ENCODE data around the gene COL13A1.
A peak's percentile ranks its signal among the peaks of the same experiment; 100 is the strongest.

The COL13A1 gene

DNA sequence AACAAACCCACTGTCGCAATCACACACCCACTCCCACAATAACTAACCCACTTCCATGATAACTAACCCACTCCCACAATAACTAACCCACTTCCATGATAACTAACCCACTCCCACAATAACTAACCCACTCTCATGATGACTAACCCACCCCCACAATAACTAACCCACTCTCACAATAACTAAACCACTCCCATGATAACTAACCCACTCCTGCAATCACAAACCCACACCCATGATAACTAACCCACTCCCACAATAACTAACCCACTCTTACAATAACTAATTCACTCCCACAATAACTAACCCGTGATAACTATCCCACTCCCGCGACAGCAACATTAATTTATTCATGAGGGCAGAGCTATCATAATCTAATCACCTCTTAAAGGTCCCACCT lies 105.8 kb downstream of the COL13A1 start:
- H3K9ac ChIP-seq (ENCODE audit: low read length in 2 of 2), result no peak overlapping the region
- H3K27ac ChIP-seq (ENCODE audit: low read length), result no peak overlapping the region
- no peaks in the 10 kb centered on the region for H3K9me3 ChIP-seq (ENCODE audit: control insufficient read depth in 2 of 2, low read length in 2 of 2)
- peaks cover 0 to 2% of the 10 kb centered on the region in 2 donors for H3K36me3 ChIP-seq (ENCODE audit: control insufficient read depth in 2 of 2, insufficient read depth in 2 of 2, low read length in 2 of 2)
- no peaks in the 10 kb centered on the region for H3K27me3 ChIP-seq (ENCODE audit: control insufficient read depth in 1 of 2, insufficient read depth in 2 of 2, low read length in 2 of 2)
- no peak overlapping the region for H3K4me3 ChIP-seq (ENCODE audit: low read length in 2 of 2)
- H3K4me1 ChIP-seq (ENCODE audit: control insufficient read depth, insufficient read depth, low read length), result peaks cover 17% of the 10 kb centered on the region

DNA sequence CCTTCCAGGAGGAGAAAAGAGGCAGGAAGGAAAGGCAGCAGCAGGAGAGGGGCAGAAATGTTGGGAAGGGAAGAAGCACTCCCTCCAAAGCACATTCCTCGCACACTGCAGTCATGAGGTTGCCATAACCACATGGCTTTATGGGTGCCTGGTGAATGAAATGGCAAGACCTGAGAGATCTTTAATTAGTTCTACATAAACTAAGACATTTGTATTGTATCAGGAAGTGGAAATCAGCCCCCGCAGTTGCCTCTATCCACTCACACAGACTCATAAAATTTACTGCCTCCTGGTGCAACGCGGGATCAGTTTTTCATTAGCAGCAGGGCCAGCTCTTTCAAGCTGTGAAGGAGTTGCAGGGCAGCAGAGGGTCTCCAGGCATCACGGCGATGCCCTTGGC lies 106.4 kb downstream of the COL13A1 start:
- Histone ChIP-seq H3K27me3 (ENCODE audit: control insufficient read depth in 1 of 2, insufficient read depth in 2 of 2, low read length in 2 of 2) (no peaks in the 10 kb centered on the region), H3K9me3 (ENCODE audit: control insufficient read depth in 2 of 2, low read length in 2 of 2) (no peaks in the 10 kb centered on the region), H3K4me1 (ENCODE audit: control insufficient read depth, insufficient read depth, low read length) (peaks cover 23% of the 10 kb centered on the region), H3K9ac (ENCODE audit: low read length in 2 of 2) (no peak overlapping the region), H3K36me3 (ENCODE audit: control insufficient read depth in 2 of 2, insufficient read depth in 2 of 2, low read length in 2 of 2) (peaks cover 0 to 2% of the 10 kb centered on the region in 2 donors), H3K4me3 (ENCODE audit: low read length in 2 of 2) (no peak overlapping the region), H3K27ac (ENCODE audit: low read length) (no peak overlapping the region)

DNA sequence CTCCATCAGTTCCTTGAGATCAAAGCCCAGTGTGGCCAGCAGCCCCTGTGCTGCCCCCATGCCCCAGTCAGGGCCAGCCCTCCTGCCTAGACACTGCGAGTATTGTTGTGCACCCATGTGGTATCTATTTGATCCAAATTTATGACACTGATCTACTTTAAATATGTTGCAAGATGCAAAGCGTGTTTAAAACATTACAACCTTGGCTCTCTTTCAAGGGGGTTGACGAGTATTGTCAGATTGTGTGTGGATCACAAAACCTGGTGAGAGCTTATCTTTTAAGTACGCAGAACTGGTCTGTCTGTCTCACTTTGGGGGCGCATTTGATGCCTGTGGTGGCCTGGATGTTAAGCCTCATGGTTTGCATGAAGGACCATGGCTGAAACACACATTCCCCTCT lies 108.9 kb downstream of the COL13A1 start:
- Histone ChIP-seq H3K9ac (ENCODE audit: low read length in 2 of 2) (no peak overlapping the region), H3K9me3 (ENCODE audit: control insufficient read depth in 2 of 2, low read length in 2 of 2) (no peaks in the 10 kb centered on the region), H3K4me1 (ENCODE audit: control insufficient read depth, insufficient read depth, low read length) (peaks cover 28% of the 10 kb centered on the region), H3K36me3 (ENCODE audit: control insufficient read depth in 2 of 2, insufficient read depth in 2 of 2, low read length in 2 of 2) (peaks cover 0 to 2% of the 10 kb centered on the region in 2 donors), H3K4me3 (ENCODE audit: low read length in 2 of 2) (no peak overlapping the region), H3K27ac (ENCODE audit: low read length) (no peak overlapping the region), H3K27me3 (ENCODE audit: control insufficient read depth in 1 of 2, insufficient read depth in 2 of 2, low read length in 2 of 2) (no peaks in the 10 kb centered on the region)

DNA sequence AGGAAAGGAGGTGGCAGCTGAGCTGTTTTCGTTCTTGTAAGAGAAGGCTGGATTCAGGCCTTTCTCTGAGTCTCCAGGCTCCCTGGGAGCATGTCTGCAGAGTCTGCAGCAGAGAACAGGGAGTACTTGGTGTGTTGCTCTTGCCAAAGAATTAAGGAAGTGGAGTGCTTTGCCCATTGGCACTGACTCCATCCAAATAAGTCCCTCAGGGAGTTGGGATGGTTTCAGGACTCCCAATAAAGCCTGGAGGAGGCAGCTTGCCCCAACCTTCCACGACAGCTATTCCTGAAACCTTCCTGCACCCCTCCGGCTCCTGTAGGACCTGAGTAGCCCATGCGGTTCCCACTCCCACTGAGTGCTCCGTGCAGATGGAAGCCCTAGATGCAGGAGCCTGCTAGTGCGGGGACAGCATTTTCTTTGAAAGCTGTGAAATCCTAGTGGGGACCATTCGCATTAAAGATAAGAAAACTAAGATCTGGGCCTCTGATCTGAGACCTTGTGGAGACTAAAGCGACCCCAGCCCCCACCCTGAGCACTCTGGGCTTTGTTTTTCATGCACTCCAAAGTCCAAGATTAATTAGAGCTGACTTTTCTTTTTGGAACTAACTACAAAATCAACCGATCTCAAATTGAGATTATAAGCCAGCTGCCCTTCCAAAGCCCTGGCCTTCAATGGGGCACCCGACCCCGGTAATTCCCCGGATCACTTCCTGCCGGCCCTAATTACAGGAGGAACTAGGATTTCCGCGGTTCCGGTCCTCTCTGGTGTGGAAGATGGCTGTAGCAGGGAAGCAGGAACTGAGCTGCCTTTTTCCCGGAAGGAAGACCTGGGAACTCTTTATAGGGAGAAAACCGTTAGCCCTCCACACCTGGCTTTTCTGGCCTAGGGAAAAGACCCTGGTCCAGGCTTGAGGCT lies 110.2 kb downstream of the COL13A1 start:
- Histone ChIP-seq H3K27me3 (ENCODE audit: control insufficient read depth in 1 of 2, insufficient read depth in 2 of 2, low read length in 2 of 2) (no peaks in the 10 kb centered on the region), H3K9me3 (ENCODE audit: control insufficient read depth in 2 of 2, low read length in 2 of 2) (no peaks in the 10 kb centered on the region), H3K9ac (ENCODE audit: low read length in 2 of 2) (peak overlapping the region; percentile 7 to 42), H3K27ac (ENCODE audit: low read length) (peak overlapping the region; percentile 66), H3K4me3 (ENCODE audit: low read length in 2 of 2) (no peak overlapping the region), H3K4me1 (ENCODE audit: control insufficient read depth, insufficient read depth, low read length) (peaks cover 28% of the 10 kb centered on the region), H3K36me3 (ENCODE audit: control insufficient read depth in 2 of 2, insufficient read depth in 2 of 2, low read length in 2 of 2) (no peaks in the 10 kb centered on the region)

DNA sequence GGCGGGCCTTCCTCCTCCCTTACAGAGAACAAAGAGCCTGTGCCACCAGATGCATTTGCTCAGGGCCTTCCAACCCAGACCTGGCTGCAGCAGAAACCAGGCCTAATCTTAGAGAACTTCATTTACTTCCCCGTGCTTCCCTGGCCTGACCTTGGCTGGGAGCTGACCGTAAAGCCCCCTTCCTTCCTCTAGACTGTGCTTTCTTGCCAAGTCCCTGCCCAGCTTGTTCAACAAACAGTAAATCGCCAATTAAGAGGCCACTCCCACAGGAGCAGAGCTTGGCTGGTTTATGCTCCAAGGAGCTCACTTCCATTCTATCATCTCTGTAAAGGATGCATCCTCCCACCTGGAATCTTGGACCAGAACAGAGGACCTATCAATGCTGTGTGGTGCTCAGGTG lies 110.9 kb downstream of the COL13A1 start:
- Histone ChIP-seq H3K36me3 (ENCODE audit: control insufficient read depth in 2 of 2, insufficient read depth in 2 of 2, low read length in 2 of 2) (no peaks in the 10 kb centered on the region), H3K4me1 (ENCODE audit: control insufficient read depth, insufficient read depth, low read length) (peaks cover 28% of the 10 kb centered on the region), H3K27ac (ENCODE audit: low read length) (no peak overlapping the region), H3K27me3 (ENCODE audit: control insufficient read depth in 1 of 2, insufficient read depth in 2 of 2, low read length in 2 of 2) (no peaks in the 10 kb centered on the region), H3K4me3 (ENCODE audit: low read length in 2 of 2) (no peak overlapping the region), H3K9me3 (ENCODE audit: control insufficient read depth in 2 of 2, low read length in 2 of 2) (no peaks in the 10 kb centered on the region), H3K9ac (ENCODE audit: low read length in 2 of 2) (no peak overlapping the region)

DNA sequence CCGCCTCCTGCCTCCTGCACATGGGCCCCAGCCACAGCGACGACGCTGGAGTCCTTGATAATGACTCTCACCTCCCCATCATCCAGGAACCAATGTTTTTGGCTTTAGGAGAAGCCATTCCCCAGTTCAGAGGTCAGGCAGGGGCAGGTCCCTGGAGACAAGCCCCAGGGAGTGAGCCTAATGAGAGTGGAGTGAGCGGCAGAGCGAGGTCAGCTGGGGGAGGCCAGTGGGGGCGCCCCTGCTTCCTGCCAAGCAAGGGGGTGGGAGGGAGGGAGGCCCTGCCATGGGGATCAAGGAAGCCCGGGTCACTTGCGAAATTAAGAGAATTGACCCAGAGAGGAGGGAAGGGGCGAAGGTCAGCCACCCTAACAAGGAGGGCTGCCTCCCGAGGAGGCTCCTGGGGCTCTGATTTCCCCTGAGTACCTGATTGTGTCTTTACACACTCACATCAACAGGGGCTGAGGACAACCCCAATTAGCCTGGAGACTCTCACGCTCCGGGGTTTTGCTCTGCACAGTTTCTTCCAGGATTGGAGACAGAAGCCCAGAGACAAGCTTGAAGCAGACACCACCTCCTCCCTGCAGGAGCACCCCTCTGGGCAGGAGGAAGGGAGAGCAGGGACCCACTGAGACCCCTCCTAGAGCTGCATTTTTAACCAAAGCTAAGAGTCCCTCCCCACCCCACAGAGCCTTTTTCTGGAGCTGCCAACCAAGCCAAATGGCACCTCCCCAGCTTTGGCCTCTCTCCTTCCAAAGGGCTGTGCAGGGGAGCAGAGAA lies 112.1 kb downstream of the COL13A1 start:
- Histone ChIP-seq H3K36me3 (ENCODE audit: control insufficient read depth in 2 of 2, insufficient read depth in 2 of 2, low read length in 2 of 2) (no peaks in the 10 kb centered on the region), H3K9me3 (ENCODE audit: control insufficient read depth in 2 of 2, low read length in 2 of 2) (no peaks in the 10 kb centered on the region), H3K27me3 (ENCODE audit: control insufficient read depth in 1 of 2, insufficient read depth in 2 of 2, low read length in 2 of 2) (no peaks in the 10 kb centered on the region), H3K9ac (ENCODE audit: low read length in 2 of 2) (no peak overlapping the region), H3K27ac (ENCODE audit: low read length) (no peak overlapping the region), H3K4me1 (ENCODE audit: control insufficient read depth, insufficient read depth, low read length) (peaks cover 28% of the 10 kb centered on the region), H3K4me3 (ENCODE audit: low read length in 2 of 2) (no peak overlapping the region)

DNA sequence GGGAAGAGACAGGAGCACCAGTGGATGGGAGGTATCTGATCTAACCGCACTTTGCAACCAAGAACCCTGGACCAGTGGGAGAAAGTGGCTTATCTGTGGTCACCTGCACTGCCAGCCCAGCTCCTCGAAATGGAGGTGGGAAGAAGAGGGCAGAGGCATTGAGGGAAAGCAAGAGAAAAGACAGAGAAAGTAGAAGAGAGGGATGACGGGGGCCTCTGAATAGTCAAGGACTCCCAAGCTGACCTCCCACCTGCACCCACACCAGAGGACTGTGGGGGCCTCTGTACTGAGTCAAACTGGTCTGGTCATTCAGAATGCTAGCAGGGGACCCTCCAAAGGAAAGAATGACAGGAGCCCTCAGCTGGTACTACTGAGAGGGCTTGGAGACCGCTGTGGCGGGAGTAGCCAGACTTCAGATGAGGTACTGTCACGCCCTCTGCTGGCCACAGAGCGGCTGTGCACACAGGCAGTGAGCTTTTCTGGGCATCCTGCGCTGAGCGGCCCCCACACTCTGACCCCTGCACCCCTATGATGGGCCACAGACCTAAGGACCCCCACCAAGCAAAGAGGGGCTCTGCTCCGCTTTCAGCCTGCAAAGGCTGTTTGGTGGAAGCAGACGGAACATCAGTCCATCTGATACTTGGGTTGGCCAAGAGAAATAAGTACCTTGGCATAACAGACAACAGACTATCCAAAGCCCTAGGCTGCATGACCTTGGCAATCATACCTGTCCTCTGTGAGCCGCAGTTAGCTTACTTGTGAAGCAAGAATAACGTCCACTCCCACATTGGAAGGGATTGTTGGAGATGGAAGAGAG lies 112.9 kb downstream of the COL13A1 start:
- Histone ChIP-seq H3K4me1 (ENCODE audit: control insufficient read depth, insufficient read depth, low read length) (peaks cover 28% of the 10 kb centered on the region), H3K27ac (ENCODE audit: low read length) (no peak overlapping the region), H3K9ac (ENCODE audit: low read length in 2 of 2) (no peak overlapping the region), H3K9me3 (ENCODE audit: control insufficient read depth in 2 of 2, low read length in 2 of 2) (no peaks in the 10 kb centered on the region), H3K27me3 (ENCODE audit: control insufficient read depth in 1 of 2, insufficient read depth in 2 of 2, low read length in 2 of 2) (no peaks in the 10 kb centered on the region), H3K36me3 (ENCODE audit: control insufficient read depth in 2 of 2, insufficient read depth in 2 of 2, low read length in 2 of 2) (no peaks in the 10 kb centered on the region), H3K4me3 (ENCODE audit: low read length in 2 of 2) (no peak overlapping the region)

DNA sequence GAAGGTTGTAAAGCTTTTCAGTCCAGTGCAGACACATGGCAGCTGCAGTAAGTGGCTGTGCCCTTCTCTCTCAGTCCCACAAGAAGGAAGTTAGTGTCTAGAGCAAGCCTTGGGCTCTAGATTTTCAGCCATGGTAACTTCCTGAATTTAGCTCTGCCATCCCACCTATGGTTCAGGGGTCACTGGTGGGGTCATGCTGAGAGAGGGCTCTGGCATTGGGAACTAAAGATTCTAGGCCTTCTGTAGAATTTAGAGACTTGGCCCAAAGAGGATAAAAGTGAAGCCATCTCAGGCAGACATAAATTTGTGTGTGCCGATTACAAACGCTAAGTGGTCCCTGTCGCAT lies 113.5 kb downstream of the COL13A1 start:
- Histone ChIP-seq H3K4me3 (ENCODE audit: low read length in 2 of 2) (no peak overlapping the region), H3K9me3 (ENCODE audit: control insufficient read depth in 2 of 2, low read length in 2 of 2) (no peaks in the 10 kb centered on the region), H3K27me3 (ENCODE audit: control insufficient read depth in 1 of 2, insufficient read depth in 2 of 2, low read length in 2 of 2) (no peaks in the 10 kb centered on the region), H3K36me3 (ENCODE audit: control insufficient read depth in 2 of 2, insufficient read depth in 2 of 2, low read length in 2 of 2) (no peaks in the 10 kb centered on the region), H3K27ac (ENCODE audit: low read length) (no peak overlapping the region), H3K4me1 (ENCODE audit: control insufficient read depth, insufficient read depth, low read length) (peaks cover 28% of the 10 kb centered on the region), H3K9ac (ENCODE audit: low read length in 2 of 2) (no peak overlapping the region)

DNA sequence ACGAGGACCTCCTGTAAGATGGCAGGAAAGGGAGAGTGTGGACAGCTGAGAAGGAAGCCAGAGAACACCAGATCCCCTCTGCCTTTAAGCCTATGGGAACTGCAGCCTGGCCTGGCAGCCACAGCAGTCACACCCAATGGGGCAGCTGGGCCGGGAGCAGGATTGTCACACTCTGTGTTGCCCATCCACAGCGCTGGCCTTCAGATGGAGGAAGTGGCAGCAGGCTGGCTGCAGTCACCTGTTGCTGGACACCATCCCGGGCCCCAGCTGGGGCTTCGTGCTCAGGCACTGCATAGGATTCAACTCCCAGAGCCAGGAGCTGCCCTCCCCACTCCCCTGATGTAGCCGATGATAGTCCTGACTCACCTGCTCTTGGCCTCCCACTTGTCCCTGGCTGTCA lies 114.4 kb downstream of the COL13A1 start:
- no peak overlapping the region for H3K27ac ChIP-seq (ENCODE audit: low read length)
- peaks cover 22% of the 10 kb centered on the region for H3K4me1 ChIP-seq (ENCODE audit: control insufficient read depth, insufficient read depth, low read length)
- no peaks in the 10 kb centered on the region for H3K9me3 ChIP-seq (ENCODE audit: control insufficient read depth in 2 of 2, low read length in 2 of 2)
- H3K27me3 ChIP-seq (ENCODE audit: control insufficient read depth in 1 of 2, insufficient read depth in 2 of 2, low read length in 2 of 2), result no peaks in the 10 kb centered on the region
- no peaks in the 10 kb centered on the region for H3K36me3 ChIP-seq (ENCODE audit: control insufficient read depth in 2 of 2, insufficient read depth in 2 of 2, low read length in 2 of 2)
- H3K9ac ChIP-seq (ENCODE audit: low read length in 2 of 2), result no peak overlapping the region
- no peak overlapping the region for H3K4me3 ChIP-seq (ENCODE audit: low read length in 2 of 2)

DNA sequence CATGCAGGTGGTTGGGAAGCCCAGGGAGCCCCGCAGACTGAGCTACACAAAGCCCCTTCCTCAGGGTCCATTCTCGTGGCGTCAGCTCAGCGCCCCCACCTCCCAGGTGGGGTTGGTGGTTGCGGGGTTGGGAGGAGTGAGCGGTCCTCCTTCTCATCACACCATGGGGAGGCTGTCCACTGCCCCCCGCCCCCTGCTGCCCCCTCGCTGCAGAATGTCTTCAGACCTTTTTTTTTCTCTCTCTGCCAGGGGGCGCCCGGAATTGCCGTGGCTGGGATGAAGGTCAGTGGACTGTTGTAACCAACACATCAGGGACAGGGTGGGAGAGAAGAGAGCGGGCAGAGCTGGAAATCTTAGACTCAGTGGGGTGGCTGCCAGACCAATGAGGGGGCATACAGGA lies 116.3 kb downstream of the COL13A1 start:
- Histone ChIP-seq H3K9me3 (ENCODE audit: control insufficient read depth in 2 of 2, low read length in 2 of 2) (no peaks in the 10 kb centered on the region), H3K4me1 (ENCODE audit: control insufficient read depth, insufficient read depth, low read length) (peaks cover 6% of the 10 kb centered on the region), H3K9ac (ENCODE audit: low read length in 2 of 2) (no peak overlapping the region), H3K36me3 (ENCODE audit: control insufficient read depth in 2 of 2, insufficient read depth in 2 of 2, low read length in 2 of 2) (no peaks in the 10 kb centered on the region), H3K27ac (ENCODE audit: low read length) (no peak overlapping the region), H3K27me3 (ENCODE audit: control insufficient read depth in 1 of 2, insufficient read depth in 2 of 2, low read length in 2 of 2) (no peaks in the 10 kb centered on the region), H3K4me3 (ENCODE audit: low read length in 2 of 2) (no peak overlapping the region)
